GM21825 (cell line): ENCODE results near the gene SLC25A20.
A peak's percentile ranks its signal among the peaks of the same experiment; 100 is the strongest.
"Not testable (repeated sequence)": the region's sequence is repeated elsewhere in the genome, so short reads cannot be mapped to it uniquely, and the experiment has no call there.

ENCODE experiments used
- ATAC-seq: cut with Tn5 transposase; IDR thresholded peaks from one replicate; pipeline ENCODE4 v1.9.1; 2021; ENCODE audit warnings: mild to moderate bottlenecking, moderate library complexity; ENCODE audit not compliant: unreplicated experiment

The SLC25A20 gene, protein sequence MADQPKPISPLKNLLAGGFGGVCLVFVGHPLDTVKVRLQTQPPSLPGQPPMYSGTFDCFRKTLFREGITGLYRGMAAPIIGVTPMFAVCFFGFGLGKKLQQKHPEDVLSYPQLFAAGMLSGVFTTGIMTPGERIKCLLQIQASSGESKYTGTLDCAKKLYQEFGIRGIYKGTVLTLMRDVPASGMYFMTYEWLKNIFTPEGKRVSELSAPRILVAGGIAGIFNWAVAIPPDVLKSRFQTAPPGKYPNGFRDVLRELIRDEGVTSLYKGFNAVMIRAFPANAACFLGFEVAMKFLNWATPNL

DNA sequence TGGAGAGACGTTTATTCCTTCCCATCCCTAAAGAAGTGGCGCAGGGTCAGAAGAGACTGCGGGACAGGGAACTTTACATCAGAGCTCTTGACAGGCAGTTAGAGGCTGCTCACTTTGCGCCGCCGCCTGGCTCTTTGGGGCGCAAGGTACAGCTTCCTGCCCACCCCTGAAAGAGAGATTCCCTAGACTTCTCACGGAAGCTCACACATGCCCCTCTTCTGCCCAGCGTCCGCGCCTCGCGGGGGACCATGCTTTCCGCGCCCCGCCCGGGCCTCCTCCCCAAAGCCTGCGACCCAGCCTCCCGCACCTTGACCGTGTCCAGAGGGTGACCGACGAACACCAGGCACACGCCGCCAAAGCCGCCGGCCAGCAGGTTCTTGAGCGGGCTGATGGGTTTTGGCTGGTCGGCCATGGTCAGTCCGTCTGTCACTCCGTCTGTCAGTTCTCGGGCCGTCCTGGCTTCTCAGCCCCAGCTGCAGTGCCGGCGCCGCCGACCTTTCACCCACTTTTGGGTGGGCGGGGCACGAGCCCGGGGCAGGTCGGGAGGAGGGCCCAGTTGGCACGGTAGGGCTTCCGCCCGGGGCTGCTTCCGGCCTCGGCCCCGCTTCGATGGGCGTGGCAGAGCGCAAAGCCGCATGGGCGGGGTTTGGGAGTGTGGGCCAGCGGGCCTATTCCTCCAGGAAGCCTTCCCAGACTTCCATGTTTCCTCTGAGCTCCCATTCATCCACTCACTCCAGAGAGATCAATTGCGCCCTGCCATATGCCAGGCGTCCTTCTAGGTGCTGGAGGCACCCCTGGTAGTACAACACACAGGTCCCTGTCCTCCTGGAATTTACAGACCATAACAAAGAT is at the start of gene SLC25A20:
TSS of gene SLC25A20 (minus strand) at position 500 of the 852 bp plus-strand sequence. CDS start at position 412, 88 bp downstream.
- ATAC-seq, result peak; percentile 91

DNA sequence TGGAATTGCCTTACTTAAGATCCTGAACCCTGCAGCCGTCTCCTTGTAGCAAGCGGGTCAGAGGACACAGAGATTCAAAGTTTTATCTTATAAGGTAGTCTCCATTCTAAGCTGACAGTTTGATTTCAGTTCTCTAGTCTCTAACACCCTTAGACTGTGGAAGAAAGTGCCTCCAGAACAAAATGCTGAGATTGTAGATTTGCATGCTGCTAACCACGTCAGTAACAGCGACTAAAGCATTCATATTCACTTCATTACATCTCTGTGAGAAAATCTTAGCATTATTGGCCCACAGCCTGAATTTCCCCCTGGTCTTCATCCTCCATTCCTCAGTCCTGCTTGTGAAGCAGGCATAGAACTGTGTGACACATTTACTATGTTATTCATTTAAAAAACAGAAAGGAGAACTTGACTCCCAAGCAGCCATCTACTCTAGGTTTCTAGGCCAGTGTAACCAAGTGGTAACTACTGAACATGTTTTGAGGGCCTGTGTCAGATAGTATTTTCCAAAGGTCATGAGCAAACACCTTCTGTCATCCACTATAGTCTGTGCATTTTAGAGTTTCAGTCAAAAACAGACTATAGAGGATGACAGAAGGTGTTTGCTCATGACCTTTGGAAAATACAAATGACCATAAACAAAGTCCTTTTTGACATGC is 47.3 kb upstream of the SLC25A20 start:
- ATAC-seq, result no peak

DNA sequence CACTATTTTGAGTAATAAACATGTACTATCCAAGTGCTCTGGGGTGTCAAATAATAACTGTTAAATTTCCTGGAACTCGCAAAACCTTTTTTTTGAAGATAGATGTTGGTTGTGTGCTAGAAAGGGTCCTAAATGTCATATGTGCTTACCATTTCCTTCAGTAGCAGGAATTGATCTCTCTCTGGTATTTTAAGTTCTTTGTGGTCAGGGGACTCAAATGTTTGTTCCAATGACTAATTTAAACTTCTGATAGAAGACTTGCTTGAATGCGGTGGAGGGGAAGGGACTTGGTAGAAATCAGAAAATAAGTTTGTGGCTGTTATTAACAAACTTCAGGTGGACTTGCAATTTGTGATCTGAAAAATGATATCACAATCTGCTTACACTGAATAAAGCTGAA is 46.8 kb upstream of the SLC25A20 start:
- no peak for ATAC-seq

DNA sequence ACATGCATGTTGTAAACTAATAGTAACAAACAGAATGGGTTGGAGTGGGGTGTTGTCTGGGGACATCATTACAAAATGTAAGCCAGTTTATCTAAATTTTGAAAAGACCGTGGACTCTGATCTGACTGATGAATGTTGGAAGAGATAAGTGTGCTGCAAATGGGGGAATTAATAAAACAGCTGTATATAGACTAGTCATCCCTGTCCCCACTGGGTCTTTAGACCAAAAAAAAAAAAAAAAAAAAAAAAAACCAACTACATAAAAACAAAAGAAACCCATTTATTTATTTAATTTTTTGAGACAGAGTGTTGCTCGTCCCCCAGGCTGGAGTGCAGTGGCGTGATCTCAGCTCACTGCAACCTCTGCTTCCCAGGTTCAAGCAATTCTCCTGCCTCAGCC is 40.0 kb upstream of the SLC25A20 start:
- ATAC-seq, result no peak

DNA sequence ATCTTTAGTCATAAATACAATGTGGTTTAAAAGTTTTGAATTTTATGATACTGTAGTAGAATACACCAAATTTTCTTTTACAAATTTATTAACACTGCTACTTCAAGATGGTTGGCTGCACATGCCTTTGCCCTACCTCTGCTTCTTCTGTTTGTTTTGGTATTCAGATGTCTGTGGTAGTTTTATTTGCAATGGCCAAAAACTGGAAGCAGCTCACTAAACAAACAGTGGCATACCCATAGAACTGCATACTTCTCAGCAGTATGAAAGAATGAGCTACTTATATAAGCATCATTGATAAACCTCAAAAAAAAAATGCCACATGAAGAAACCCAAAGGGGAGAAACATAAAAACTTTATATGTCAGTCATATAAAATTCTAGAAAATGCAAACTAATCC is 39.5 kb upstream of the SLC25A20 start:
- no peak for ATAC-seq

DNA sequence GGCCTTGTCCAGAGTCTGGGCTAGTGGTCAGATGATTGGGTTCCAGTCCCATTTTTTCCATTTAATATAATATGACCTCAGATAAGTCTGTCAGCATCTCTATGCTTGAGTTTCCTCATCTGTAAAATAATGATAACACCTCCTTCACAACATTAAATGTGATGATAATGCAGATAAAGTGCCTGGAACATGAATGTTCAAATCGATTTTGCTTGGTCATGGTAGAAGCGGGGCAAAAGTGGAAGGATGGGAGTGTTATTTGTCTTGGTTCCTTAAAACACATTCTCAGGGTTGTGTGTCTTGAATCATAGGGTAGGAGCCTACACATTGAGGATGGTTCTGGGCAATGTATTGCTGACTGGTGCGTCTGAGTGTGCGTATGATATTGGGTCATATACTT is 36.8 kb upstream of the SLC25A20 start:
- no peak for ATAC-seq

DNA sequence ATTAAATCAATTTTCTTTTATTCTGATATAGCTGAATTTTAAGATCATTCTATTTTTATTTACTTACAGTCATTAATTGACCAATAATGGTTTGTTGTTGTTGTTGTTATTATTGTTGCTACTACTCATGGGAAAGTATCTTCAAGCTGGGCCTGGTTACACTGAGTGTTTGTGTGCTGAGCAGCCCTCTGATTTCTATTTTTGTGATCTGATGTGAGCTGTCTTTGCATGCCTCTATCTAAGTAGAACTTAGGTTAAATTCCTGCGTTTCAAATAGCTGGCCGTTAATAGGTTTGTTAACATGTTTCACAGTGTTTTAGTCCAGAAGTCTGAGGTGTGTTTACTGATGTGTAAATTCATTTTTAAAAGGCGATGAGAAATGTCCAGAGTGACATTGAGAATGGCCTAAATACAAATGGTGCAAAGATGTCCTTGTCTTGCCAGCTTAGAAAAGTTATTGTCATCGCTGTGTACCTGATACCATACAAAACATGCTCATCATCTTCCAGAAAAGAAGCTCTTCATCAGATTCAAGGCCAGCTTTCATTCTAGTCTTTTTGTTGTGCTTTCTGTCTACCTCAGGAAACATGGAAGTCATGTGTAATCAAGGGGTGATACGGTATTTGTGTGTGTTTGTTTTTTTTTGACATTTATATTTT is 35.8 kb upstream of the SLC25A20 start:
- ATAC-seq, result no peak

DNA sequence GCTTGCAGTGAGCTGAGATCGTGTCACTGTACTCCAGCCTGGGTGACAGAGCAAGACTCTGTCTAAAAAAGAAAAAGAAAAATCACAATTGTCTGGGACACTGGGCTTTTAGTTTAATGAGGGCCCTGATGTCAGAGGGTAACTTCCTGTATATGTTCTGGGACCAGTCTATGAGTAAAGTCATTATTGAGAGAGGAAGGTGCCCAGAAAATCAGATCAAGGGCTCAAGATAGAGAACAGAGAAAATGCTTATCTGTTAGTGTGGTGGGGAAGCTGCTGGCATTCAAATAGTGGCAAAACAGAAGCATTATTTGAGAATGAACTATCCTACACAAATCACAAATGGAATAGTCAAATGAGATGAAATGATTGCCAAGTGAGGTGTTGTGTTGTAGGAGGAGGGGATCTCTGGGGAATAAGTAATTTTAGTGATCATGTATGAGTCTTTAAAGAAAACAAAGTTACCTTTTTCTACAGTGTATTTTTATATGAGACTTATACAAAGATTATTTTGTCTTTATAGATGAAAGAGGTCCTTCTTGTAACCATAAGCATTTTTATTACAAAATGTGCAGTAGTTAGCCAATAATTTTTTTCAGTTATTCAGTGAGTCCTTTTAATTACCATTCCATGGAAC is 33.4 kb upstream of the SLC25A20 start:
- ATAC-seq, result no peak

DNA sequence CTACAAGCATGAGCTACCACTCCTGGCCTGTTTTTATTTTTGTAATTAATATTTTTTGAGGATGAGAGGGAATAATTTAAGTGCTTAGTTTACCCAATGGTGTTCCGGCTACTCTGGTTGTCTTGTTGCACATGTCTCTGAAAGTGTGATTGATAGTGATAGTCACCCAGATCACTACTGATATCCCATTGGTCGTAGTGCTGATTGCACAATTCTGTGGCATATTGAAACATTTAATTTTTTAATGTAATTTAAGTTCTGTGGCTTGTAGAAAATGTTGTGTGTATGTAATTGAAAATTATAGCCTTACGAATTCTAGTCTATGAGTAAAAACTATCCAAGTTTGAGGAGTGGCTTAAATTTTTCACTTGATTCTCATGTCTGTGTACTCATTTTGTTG is 31.9 kb upstream of the SLC25A20 start:
- no peak for ATAC-seq

DNA sequence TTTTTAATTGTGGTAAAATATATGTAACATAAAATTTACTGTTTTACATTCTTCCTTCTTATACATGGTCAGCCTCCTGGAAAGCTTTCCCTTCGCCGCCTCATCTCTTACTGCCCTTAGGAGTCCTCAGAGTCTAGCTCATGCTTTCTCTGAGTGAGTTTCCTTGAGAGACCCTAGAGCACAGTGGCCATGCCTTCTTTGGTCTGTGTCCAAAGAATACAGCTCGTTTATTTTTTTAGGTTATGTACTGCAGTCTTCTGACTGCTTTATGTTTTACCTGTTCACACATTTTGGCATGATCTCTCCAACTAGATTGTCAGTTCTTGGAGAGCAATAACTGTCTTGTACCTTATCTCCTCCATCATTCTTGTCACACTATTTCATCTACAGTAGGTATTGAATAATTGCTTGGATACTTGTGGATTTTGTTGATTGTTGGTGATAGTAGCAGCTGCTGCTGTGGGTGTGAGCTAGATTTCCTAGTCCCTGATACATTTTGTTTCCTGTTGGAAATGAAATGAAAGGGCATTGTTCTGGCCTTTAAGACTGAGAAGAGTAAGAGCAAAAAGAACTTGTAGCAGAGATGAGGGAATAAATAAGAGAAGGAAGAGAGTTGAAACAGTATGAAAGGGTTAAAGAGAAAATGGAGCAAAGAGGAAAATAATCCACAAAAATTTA is 30.8 kb upstream of the SLC25A20 start:
- no peak for ATAC-seq

DNA sequence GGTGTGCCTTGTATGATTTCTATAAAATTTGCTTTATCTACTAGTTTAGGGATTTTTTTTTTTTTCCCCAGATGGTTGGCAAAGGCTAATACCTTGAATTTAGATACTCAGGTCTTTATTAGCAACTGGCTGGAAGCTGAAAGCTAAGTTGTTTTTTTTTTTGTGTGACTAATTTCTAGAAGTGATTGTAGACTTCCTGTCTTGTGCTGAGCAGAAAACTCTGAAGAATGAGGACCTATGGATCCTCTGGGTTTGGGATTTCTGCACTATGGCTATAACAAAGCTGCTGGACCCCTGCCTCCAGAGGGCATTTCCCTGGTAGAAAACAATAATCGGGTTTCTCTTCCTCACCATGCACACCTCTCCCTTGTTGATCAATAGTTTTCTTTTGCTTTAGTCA is 30.0 kb upstream of the SLC25A20 start:
- ATAC-seq, result no peak

DNA sequence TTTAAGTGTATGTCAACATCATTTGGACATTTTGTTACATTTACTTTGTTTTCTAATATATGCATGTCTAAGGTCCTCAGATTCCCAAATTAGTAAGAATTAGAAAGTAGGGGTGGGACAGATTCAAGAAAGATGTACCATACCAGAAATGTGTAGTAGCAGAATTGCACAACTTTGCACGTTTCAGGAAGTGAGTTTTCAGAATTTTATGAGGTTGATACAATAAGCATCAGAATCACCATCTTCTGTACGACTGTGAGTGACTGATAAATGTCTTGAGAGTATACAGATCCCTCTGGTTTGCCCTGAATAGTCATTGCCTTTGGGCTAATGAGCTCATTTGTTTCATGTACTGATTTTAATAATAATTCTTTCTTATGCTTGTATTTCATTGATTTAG is 29.2 kb upstream of the SLC25A20 start:
- no peak for ATAC-seq

DNA sequence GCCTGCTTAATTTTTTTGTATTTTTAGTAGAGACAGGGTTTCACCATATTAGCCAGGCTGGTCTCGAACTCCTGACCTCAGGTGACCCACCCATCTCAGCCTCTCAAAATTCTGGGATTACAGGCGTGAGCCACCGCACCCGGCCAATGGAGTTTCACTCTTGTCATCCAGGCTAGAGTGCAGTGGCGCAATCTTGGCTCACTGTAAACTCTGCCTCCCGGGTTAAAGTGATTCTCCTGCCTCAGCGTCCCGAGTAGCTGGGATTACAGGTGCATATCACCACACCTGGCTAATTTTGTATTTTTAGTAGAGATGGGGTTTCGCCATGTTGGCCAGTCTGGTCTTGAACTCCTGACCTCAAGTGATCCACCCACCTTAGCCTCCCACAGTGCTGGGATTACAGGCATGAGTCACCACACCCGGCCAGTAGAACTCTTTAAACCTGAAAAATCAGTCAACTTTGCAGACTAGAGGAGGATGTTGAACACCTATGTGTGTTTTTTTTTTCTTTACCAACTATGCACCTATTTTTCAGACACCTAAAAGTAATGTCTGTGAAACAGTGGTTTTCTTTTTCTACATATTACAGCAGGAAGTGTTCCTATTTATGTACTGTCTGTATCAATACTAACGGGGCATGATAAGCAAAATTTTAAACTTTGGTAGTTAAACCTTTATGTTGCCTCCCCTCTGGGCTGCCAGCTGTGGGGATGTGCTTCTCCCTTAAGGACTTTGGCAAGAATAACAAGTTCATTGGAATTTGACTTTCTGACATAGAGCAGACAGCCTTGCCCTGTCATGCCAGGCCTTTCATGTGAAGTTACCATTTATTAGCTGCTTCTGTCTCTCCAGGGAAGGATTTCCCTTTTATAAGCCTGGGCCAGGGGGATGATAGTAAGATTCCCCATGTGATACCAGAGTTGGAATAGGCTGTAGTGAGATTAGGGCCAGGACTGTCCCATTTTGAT is 28.0 kb upstream of the SLC25A20 start:
- no peak for ATAC-seq

DNA sequence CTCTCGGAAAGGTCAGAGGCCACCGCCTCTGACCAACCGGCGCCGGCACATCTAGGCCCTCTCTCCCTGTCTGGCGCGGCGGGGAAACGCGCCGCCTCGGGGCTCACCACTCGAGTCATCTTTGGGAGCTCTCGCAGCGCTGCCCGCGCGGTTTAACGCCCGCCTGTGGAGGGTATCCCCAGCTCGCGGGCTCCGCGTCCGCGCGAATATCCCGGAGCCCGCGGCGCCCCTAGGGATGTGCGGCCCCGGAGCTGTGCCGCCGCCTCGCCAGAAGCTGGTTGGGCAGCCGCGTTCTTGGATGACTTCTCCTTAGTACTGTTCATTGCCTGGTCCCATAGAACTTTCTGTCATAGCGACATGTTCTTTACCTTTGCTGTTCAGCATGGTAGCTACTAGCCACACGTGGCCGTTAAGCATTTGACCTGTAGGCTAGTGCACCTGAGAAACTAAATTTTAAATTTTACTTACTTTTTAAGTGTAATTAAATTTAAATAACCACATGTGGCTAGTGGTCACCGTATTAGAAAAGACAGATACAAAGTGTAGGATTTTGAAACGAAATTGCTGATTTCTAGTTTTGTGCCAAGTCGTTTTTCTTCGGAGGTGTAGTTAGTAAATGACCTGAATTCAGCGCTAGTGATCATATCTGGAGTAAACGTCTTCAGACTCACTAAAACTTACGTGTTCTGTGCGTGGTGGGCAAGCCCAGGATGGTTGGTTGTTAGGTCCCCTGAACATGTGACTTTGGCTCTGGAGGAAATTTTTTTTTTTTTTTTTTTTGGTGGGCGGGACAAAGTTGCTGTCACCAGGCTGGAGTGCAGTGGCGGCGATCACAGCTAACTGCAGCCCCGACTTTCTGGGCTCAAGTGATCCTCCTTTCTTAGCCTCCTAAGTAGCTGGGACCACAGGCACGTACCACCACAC is 20.8 kb upstream of the SLC25A20 start:
- ATAC-seq, result peak; percentile 13

DNA sequence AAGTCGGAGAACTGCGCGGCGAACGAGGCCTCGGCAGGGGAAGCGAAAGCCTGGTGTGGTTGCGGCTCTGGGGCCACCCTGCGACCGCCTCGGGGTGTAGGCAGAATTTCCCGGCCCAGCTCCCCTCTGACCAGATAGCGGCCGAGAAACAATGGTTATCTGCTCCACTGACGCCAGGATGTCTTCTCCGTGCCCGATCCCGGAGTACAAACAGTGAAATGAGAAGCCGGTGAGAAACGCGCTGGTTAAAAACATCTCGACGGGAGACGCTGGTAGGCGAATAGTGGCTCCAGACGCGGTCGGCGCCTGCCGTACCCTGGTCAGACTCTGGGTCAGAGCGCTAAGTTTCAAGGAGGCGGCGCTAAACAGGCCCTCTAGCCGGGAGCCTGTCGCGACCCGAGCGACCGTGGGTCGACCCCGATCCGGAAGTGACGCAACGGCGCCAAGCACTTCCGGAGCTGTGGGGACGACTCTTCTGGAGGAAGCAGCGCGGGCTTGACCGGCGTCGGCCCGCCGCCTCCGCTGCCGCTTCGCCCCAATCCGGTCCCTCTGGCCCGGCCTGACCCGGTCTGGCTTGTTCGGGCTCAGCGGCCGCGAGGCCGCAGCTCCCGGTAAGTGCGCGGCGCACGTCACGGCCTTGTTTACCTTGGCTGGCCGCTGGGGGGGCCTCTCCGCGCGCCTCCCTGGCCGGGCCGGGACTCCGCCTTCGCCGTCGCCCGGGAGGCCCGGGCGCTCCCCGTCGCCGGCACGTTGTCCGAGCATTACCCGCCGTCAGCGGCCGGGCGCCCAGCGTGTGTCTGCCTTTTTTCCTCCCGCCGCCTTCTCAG is 19.9 kb upstream of the SLC25A20 start, which contains the start of gene ARIH2:
TSS of gene ARIH2 (plus strand) at position 455 of the 827 bp plus-strand sequence. CDS start 8,717 bp downstream, outside the sequence.
- peak; percentile 76 for ATAC-seq

DNA sequence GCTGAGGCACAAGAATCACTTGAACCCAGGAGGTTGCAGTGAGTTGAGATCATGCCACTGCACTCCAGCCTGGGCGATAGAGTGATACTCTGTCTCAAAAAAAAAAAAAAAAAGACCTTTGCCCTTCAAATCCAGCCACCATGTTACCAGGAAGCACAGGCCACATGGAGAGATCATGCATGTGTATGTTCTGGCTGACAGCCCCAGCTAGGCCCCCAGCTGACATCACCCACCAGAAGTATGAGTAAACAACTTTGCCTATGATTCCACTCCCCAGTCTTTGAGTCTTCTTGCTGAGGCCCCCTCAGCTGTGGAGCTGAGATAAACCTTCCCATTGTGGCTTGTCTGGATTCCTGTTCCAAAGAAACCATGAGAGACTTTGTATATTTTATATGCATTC is 16.6 kb upstream of the SLC25A20 start:
- ATAC-seq, result no peak

DNA sequence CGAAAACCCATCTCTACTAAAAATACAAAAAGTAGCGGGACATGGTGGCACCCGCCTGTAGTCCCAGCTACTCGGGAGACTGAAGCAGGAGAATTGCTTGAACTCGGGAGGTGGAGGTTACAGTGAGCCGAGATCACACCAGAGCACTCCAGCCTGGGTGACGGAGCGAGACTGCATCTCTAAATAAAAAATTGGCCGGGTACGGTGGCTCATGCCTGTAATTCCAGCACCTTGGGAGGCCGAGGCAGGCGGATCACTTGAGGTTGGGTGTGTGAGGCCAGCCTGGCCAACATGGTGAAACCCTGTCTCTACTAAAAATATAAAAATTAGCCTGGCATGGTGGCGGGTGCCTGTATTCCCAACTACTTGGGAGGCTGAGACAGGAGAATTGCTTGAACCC is 8.3 kb upstream of the SLC25A20 start:
- ATAC-seq, result not testable (repeated sequence)
